Measurements from ENCODE around the gene EHMT1.

The EHMT1 gene

DNA sequence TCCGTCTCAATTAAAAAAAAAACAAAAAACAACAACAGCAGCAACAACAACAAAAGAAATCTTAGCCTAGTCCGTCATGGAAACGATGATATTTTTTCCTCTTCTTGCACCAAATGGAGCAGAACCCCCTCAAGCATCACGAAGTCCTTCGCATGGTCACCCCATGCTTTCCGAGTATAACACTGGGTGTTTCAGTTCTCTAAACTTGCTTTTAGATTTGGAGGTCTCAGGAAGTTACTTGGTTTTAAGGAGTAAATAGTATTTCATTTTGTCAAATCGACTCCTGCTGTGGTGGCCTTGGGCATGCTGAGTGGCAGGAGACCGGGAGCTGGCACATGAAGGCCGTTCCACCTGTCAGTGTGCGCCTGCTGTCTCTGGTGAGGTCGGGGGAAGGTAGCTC lies 140.3 kb downstream of the EHMT1 start:
- Histone ChIP-seq H4K8ac (ENCODE audit: low read length) (no peak overlapping the region), H3K4me1 (ENCODE audit: control insufficient read depth, insufficient read depth, low read depth, low read length) (peaks cover 14% of the 10 kb centered on the region), H3K18ac (ENCODE audit: low read depth in 1 of 2, low read length in 2 of 2) (no peak overlapping the region), H3K4me3 (ENCODE audit: insufficient read depth in 1 of 2, low read depth in 1 of 2, low read length in 2 of 2) (no peak overlapping the region), H3K36me3 (ENCODE audit: control insufficient read depth in 1 of 2, insufficient read depth in 2 of 2, low read depth in 1 of 2, low read length in 2 of 2) (peaks cover 69 to 71% of the 10 kb centered on the region in 2 experiments), H3K79me1 (replicated peaks; ENCODE audit: low read length, poor library complexity, severe bottlenecking) (peaks cover 46% of the 10 kb centered on the region), H2BK12ac (ENCODE audit: low read length in 2 of 2) (no peak overlapping the region), H3K23ac (ENCODE audit: low read length in 2 of 2) (no peak overlapping the region), H3K27ac (ENCODE audit: low read length, poor library complexity, severe bottlenecking) (no peak overlapping the region), H3K9me3 (ENCODE audit: control insufficient read depth, low read length) (peaks cover 8% of the 10 kb centered on the region), H2AFZ (ENCODE audit: low read depth, low read length) (no peak overlapping the region), H2BK120ac (ENCODE audit: low read depth, low read length) (no peak overlapping the region), H3K14ac (ENCODE audit: low read length in 2 of 2) (no peak overlapping the region), H4K91ac (ENCODE audit: low read length) (no peak overlapping the region), H3K4me2 (ENCODE audit: low read length, poor library complexity, severe bottlenecking) (no peak overlapping the region), H3K27me3 (ENCODE audit: control insufficient read depth in 1 of 2, insufficient read depth in 1 of 2, low read length in 2 of 2) (no peaks in the 10 kb centered on the region), H2BK5ac (ENCODE audit: low read depth, low read length, poor library complexity, severe bottlenecking) (no peak overlapping the region), H3K9ac (ENCODE audit: low read length) (no peak overlapping the region), H2BK15ac (ENCODE audit: low read depth, poor library complexity, severe bottlenecking) (no peak overlapping the region), H2AK5ac (ENCODE audit: low read length, severe bottlenecking) (no peak overlapping the region), H3K4ac (ENCODE audit: low read depth in 1 of 2, low read length in 2 of 2) (no peak overlapping the region)
- DNase-seq, result no peak
- 98% methylated on average over 11 of the region's 11 CpGs for WGBS

- H3K4me2 ChIP-seq (ENCODE audit: low read length, poor library complexity, severe bottlenecking), result no peak overlapping the region
- H2AFZ ChIP-seq (ENCODE audit: low read depth, low read length), result no peak overlapping the region
- H3K9ac ChIP-seq (ENCODE audit: low read length), result peak overlapping the region; percentile 58
- no peak for DNase-seq
- H3K4me1 ChIP-seq (ENCODE audit: control insufficient read depth, insufficient read depth, low read depth, low read length), result peaks cover 14% of the 10 kb centered on the region
- no peak overlapping the region for H2BK15ac ChIP-seq (ENCODE audit: low read depth, poor library complexity, severe bottlenecking)
- peaks cover 8% of the 10 kb centered on the region for H3K9me3 ChIP-seq (ENCODE audit: control insufficient read depth, low read length)
- H2BK5ac ChIP-seq (ENCODE audit: low read depth, low read length, poor library complexity, severe bottlenecking), result no peak overlapping the region
- no peak overlapping the region for H3K4ac ChIP-seq (ENCODE audit: low read depth in 1 of 2, low read length in 2 of 2)
- 89% methylated on average over 24 of the region's 24 CpGs for WGBS
- H3K27ac ChIP-seq (ENCODE audit: low read length, poor library complexity, severe bottlenecking), result no peak overlapping the region
- peak overlapping the region in 1 of 2 experiments; percentile 14 for H3K4me3 ChIP-seq (ENCODE audit: insufficient read depth in 1 of 2, low read depth in 1 of 2, low read length in 2 of 2)
- peak overlapping the region in 1 of 2 experiments; percentile 14 for H3K23ac ChIP-seq (ENCODE audit: low read length in 2 of 2)
- H3K36me3 ChIP-seq (ENCODE audit: control insufficient read depth in 1 of 2, insufficient read depth in 2 of 2, low read depth in 1 of 2, low read length in 2 of 2), result peaks cover 68 to 69% of the 10 kb centered on the region in 2 experiments
- H2BK12ac ChIP-seq (ENCODE audit: low read length in 2 of 2), result no peak overlapping the region
- H3K18ac ChIP-seq (ENCODE audit: low read depth in 1 of 2, low read length in 2 of 2), result no peak overlapping the region
- peak overlapping the region; percentile 24 for H4K8ac ChIP-seq (ENCODE audit: low read length)
- no peak overlapping the region for H2BK120ac ChIP-seq (ENCODE audit: low read depth, low read length)
- H3K14ac ChIP-seq (ENCODE audit: low read length in 2 of 2), result peak overlapping the region in 1 of 2 experiments; percentile 11
- no peak overlapping the region for H4K91ac ChIP-seq (ENCODE audit: low read length)
- H3K27me3 ChIP-seq (ENCODE audit: control insufficient read depth in 1 of 2, insufficient read depth in 1 of 2, low read length in 2 of 2), result no peaks in the 10 kb centered on the region
- H2AK5ac ChIP-seq (ENCODE audit: low read length, severe bottlenecking), result peak overlapping the region; percentile 24
- peaks cover 43% of the 10 kb centered on the region for H3K79me1 ChIP-seq (replicated peaks; ENCODE audit: low read length, poor library complexity, severe bottlenecking)
Observed at GRCh38 chr9:137759649-137760321, 141.0 kb downstream of the EHMT1 start.

GRCh38 chr9:137760426-137760825 lies 141.6 kb downstream of the EHMT1 start:
- Histone ChIP-seq H3K27me3 (ENCODE audit: control insufficient read depth in 1 of 2, insufficient read depth in 1 of 2, low read length in 2 of 2) (no peaks in the 10 kb centered on the region), H3K4me2 (ENCODE audit: low read length, poor library complexity, severe bottlenecking) (no peak overlapping the region), H3K36me3 (ENCODE audit: control insufficient read depth in 1 of 2, insufficient read depth in 2 of 2, low read depth in 1 of 2, low read length in 2 of 2) (peaks cover 65 to 68% of the 10 kb centered on the region in 2 experiments), H3K79me1 (replicated peaks; ENCODE audit: low read length, poor library complexity, severe bottlenecking) (peaks cover 37% of the 10 kb centered on the region), H3K9me3 (ENCODE audit: control insufficient read depth, low read length) (peaks cover 3% of the 10 kb centered on the region), H2BK5ac (ENCODE audit: low read depth, low read length, poor library complexity, severe bottlenecking) (no peak overlapping the region), H3K9ac (ENCODE audit: low read length) (peak overlapping the region; percentile 58), H3K4me3 (ENCODE audit: insufficient read depth in 1 of 2, low read depth in 1 of 2, low read length in 2 of 2) (no peak overlapping the region), H2AK5ac (ENCODE audit: low read length, severe bottlenecking) (no peak overlapping the region), H4K8ac (ENCODE audit: low read length) (no peak overlapping the region), H3K18ac (ENCODE audit: low read depth in 1 of 2, low read length in 2 of 2) (peak overlapping the region in 1 of 2 experiments; percentile 5), H4K91ac (ENCODE audit: low read length) (no peak overlapping the region), H3K27ac (ENCODE audit: low read length, poor library complexity, severe bottlenecking) (no peak overlapping the region), H3K4ac (ENCODE audit: low read depth in 1 of 2, low read length in 2 of 2) (no peak overlapping the region), H3K23ac (ENCODE audit: low read length in 2 of 2) (no peak overlapping the region), H2BK15ac (ENCODE audit: low read depth, poor library complexity, severe bottlenecking) (no peak overlapping the region), H3K4me1 (ENCODE audit: control insufficient read depth, insufficient read depth, low read depth, low read length) (peaks cover 14% of the 10 kb centered on the region), H3K14ac (ENCODE audit: low read length in 2 of 2) (no peak overlapping the region), H2BK120ac (ENCODE audit: low read depth, low read length) (no peak overlapping the region), H2BK12ac (ENCODE audit: low read length in 2 of 2) (no peak overlapping the region), H2AFZ (ENCODE audit: low read depth, low read length) (no peak overlapping the region)
- DNase-seq, result no peak
- 91% methylated on average over 12 of the region's 12 CpGs for WGBS

GRCh38 chr9:137761032-137761431 lies 142.2 kb downstream of the EHMT1 start:
- H3K14ac ChIP-seq (ENCODE audit: low read length in 2 of 2), result no peak overlapping the region
- H3K27me3 ChIP-seq (ENCODE audit: control insufficient read depth in 1 of 2, insufficient read depth in 1 of 2, low read length in 2 of 2), result no peaks in the 10 kb centered on the region
- H3K4me2 ChIP-seq (ENCODE audit: low read length, poor library complexity, severe bottlenecking), result no peak overlapping the region
- H3K4me1 ChIP-seq (ENCODE audit: control insufficient read depth, insufficient read depth, low read depth, low read length), result peaks cover 14% of the 10 kb centered on the region
- no peak overlapping the region for H2AK5ac ChIP-seq (ENCODE audit: low read length, severe bottlenecking)
- no peak for DNase-seq
- no peak overlapping the region for H3K18ac ChIP-seq (ENCODE audit: low read depth in 1 of 2, low read length in 2 of 2)
- peak overlapping the region; percentile 30 for H3K9ac ChIP-seq (ENCODE audit: low read length)
- H4K91ac ChIP-seq (ENCODE audit: low read length), result no peak overlapping the region
- H3K4ac ChIP-seq (ENCODE audit: low read depth in 1 of 2, low read length in 2 of 2), result no peak overlapping the region
- H3K4me3 ChIP-seq (ENCODE audit: insufficient read depth in 1 of 2, low read depth in 1 of 2, low read length in 2 of 2), result no peak overlapping the region
- no peak overlapping the region for H2AFZ ChIP-seq (ENCODE audit: low read depth, low read length)
- H4K8ac ChIP-seq (ENCODE audit: low read length), result no peak overlapping the region
- H2BK5ac ChIP-seq (ENCODE audit: low read depth, low read length, poor library complexity, severe bottlenecking), result no peak overlapping the region
- WGBS, result 83% methylated on average over 7 of the region's 7 CpGs
- H3K36me3 ChIP-seq (ENCODE audit: control insufficient read depth in 1 of 2, insufficient read depth in 2 of 2, low read depth in 1 of 2, low read length in 2 of 2), result peaks cover 66 to 67% of the 10 kb centered on the region in 2 experiments
- H2BK120ac ChIP-seq (ENCODE audit: low read depth, low read length), result no peak overlapping the region
- no peak overlapping the region for H3K23ac ChIP-seq (ENCODE audit: low read length in 2 of 2)
- H2BK12ac ChIP-seq (ENCODE audit: low read length in 2 of 2), result no peak overlapping the region
- H3K79me1 ChIP-seq (replicated peaks; ENCODE audit: low read length, poor library complexity, severe bottlenecking), result peaks cover 36% of the 10 kb centered on the region
- no peak overlapping the region for H3K27ac ChIP-seq (ENCODE audit: low read length, poor library complexity, severe bottlenecking)
- H3K9me3 ChIP-seq (ENCODE audit: control insufficient read depth, low read length), result no peaks in the 10 kb centered on the region
- H2BK15ac ChIP-seq (ENCODE audit: low read depth, poor library complexity, severe bottlenecking), result no peak overlapping the region
